GM23338 (cell line): ENCODE results near the gene RPL22.

Experiments used
- CREB1 ChIP-seq: fragments of 250-450 bp; sonication (Bioruptor Pico); IDR thresholded peaks from 2 replicates; pipeline ENCODE4 v1.5.0; 2020; ENCODE audit warnings: low read depth, mild to moderate bottlenecking, moderate library complexity
- EZH2 ChIP-seq: fragments of 200-600 bp; sonication (generic); IDR thresholded peaks from one replicate; pipeline ENCODE4 v1.8.0; 2017; ENCODE audit warnings: antibody characterized with exemption, mild to moderate bottlenecking, low read depth; ENCODE audit not compliant: unreplicated experiment
- EZH2phosphoT487 ChIP-seq: fragments of 200-600 bp; sonication (generic); IDR thresholded peaks from one replicate; pipeline ENCODE4 v1.8.1; 2018; ENCODE audit warnings: antibody characterized with exemption; ENCODE audit not compliant: unreplicated experiment
- JUNB ChIP-seq: IDR thresholded peaks from one replicate; pipeline ENCODE4 v1.6.1; 2016; ENCODE audit warnings: antibody characterized with exemption; ENCODE audit not compliant: unreplicated experiment
- POLR2AphosphoS5 ChIP-seq: IDR thresholded peaks from 2 replicates; pipeline ENCODE4 v1.6.1; 2016; ENCODE audit warnings: antibody characterized with exemption, low read depth
- REST ChIP-seq: IDR thresholded peaks from one replicate; pipeline ENCODE4 v1.6.1; 2018; ENCODE audit warnings: antibody characterized with exemption; ENCODE audit not compliant: unreplicated experiment
- STAT1 ChIP-seq: IDR thresholded peaks from one replicate; pipeline ENCODE4 v1.6.1; 2016; ENCODE audit warnings: antibody characterized with exemption; ENCODE audit not compliant: unreplicated experiment
- ZNF114 ChIP-seq: fragments of 250-450 bp; sonication (Bioruptor Pico); IDR thresholded peaks from 2 replicates; pipeline ENCODE4 v1.5.0; 2020; ENCODE audit warnings: mild to moderate bottlenecking, moderate library complexity
- TF ChIP-seq, protein P1 (sequence below), 2 experiments: fragments of 200-600 bp in 1 of 2; sonication (generic) in 1 of 2; conservative IDR thresholded peaks; 2 replicates each; pipeline versions ENCODE4 v1.5.1 to v1.6.1; 2016 to 2017; ENCODE audit warnings: antibody characterized with exemption in 2 of 2, low read depth in 2 of 2, mild to moderate bottlenecking in 2 of 2, moderate library complexity in 1 of 2
- TF ChIP-seq, protein P2 (sequence below): IDR thresholded peaks from 2 replicates; pipeline ENCODE4 v1.6.1; 2016; ENCODE audit warnings: antibody characterized with exemption

DNA sequence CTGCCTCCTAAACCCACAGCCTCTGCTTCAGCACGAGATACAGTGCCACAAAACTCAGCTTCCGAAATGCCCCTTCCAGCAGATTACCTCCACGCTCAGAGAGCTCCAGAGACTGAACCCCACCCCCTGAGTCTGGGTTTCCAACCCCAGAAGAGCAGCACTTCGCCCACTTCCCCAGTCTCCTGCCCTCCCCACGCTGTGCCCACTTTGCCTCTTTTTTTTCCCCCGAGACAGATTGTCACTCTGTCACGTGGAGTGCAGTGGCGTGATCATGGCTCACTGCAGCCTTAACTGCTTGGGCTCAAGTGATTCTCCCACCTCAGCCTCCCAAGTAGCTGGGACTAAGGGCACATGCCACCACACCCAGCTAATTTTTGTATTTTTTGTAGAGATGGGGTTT, 26.3 kb upstream of the RPL22 start:
- TF ChIP-seq POLR2AphosphoS5 (no peak), CREB1 (CRISPR knock-in tag) (no peak), EZH2 (no peak), REST (no peak), STAT1 (no peak), EZH2phosphoT487 (no peak), ZNF114 (CRISPR knock-in tag) (no peak), JUNB (no peak)
- TF ChIP-seq, protein P1, sequence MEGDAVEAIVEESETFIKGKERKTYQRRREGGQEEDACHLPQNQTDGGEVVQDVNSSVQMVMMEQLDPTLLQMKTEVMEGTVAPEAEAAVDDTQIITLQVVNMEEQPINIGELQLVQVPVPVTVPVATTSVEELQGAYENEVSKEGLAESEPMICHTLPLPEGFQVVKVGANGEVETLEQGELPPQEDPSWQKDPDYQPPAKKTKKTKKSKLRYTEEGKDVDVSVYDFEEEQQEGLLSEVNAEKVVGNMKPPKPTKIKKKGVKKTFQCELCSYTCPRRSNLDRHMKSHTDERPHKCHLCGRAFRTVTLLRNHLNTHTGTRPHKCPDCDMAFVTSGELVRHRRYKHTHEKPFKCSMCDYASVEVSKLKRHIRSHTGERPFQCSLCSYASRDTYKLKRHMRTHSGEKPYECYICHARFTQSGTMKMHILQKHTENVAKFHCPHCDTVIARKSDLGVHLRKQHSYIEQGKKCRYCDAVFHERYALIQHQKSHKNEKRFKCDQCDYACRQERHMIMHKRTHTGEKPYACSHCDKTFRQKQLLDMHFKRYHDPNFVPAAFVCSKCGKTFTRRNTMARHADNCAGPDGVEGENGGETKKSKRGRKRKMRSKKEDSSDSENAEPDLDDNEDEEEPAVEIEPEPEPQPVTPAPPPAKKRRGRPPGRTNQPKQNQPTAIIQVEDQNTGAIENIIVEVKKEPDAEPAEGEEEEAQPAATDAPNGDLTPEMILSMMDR (conservative IDR thresholded peaks at IDR 0.05; ENCODE audit: low read depth in 2 of 2) = no peak
- TF ChIP-seq, protein P2, sequence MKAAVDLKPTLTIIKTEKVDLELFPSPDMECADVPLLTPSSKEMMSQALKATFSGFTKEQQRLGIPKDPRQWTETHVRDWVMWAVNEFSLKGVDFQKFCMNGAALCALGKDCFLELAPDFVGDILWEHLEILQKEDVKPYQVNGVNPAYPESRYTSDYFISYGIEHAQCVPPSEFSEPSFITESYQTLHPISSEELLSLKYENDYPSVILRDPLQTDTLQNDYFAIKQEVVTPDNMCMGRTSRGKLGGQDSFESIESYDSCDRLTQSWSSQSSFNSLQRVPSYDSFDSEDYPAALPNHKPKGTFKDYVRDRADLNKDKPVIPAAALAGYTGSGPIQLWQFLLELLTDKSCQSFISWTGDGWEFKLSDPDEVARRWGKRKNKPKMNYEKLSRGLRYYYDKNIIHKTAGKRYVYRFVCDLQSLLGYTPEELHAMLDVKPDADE = no peak
